K562 (cell line): ENCODE results near the gene FBLN2. TPM values are rescaled to one million over a fixed set of nuclear protein-coding genes. Genes with fewer than 3 reads are reported as not detected.

Experiments used
- ATAC-seq: fragments of 200-7000 bp; cut with Tn5 transposase; 3 replicates; pipeline ENCODE4 v1.9.1; 2020; ENCODE audit warnings: moderate library complexity
- BruUV-seq: library from RNA; stranded (reverse); fragments of 400-500 nt; replicated peaks from 2 replicates; lab custom pipeline; 2021; lab: Mats Ljungman, UMichigan
- CTCF ChIA-PET: fragments of 300-600 bp; formaldehyde crosslinking; extraction: SDS; loops from one replicate; lab custom pipeline; 2021; ENCODE audit warnings: low intra/inter-chr PET ratio; lab: Yijun Ruan, JAX
- POLR2A ChIA-PET: fragments of 300-600, 350-650 bp; sonication (Branson Sonifier 250); formaldehyde crosslinking; extraction: SDS; loops from one replicate; lab custom pipeline; 2021; ENCODE audit warnings: antibody characterized with exemption, inconsistent platforms; lab: Yijun Ruan, JAX
- DNase-seq, 4 experiments: peaks; one replicate each; pipeline versions ENCODE4 v3.0.0 to v3.0.0-alpha.2; 2011 to 2018; ENCODE audit warnings: low spot score in 3 of 4, mixed read lengths in 3 of 4; ENCODE audit errors: extremely low read depth in 1 of 4
- FAIRE-seq: peaks from 2 replicates; lab custom pipeline; 2011; peaks lifted over from hg19 to GRCh38; lab: Jason Lieb, UNC
- H2AFZ ChIP-seq: 2 replicates; pipeline ENCODE4 v1.6.0; 2011; ENCODE audit warnings: low read depth, low read length, control low read depth, inconsistent platforms
- H3K27ac ChIP-seq: fragments of 200-600 bp; 3 replicates; pipeline ENCODE4 v1.8.0; 2011; ENCODE audit warnings: low read depth, mild to moderate bottlenecking, control low read depth, inconsistent platforms, low read length, moderate library complexity, mixed read lengths; ENCODE audit errors: extremely low read depth
- H3K27me3 ChIP-seq, 2 experiments: fragments of 300-600 bp in 1 of 2; 2 replicates in 1 of 2; 3 replicates in 1 of 2; pipeline versions ENCODE4 v1.6.0 to v1.8.0; 2011; ENCODE audit warnings: inconsistent platforms in 2 of 2, low read length in 2 of 2, mild to moderate bottlenecking in 1 of 2, mixed read lengths in 1 of 2, moderate library complexity in 1 of 2; ENCODE audit not compliant: control insufficient read depth in 2 of 2, insufficient read depth in 2 of 2
- H3K36me3 ChIP-seq: fragments of 300-600 bp; 3 replicates; pipeline ENCODE4 v1.8.0; 2011; ENCODE audit warnings: mild to moderate bottlenecking, low read length, inconsistent platforms; ENCODE audit not compliant: control insufficient read depth, insufficient read depth
- H3K4me1 ChIP-seq, 2 experiments: fragments of 200-600 bp in 1 of 2; replicated peaks in 1 of 2; 2 replicates in 1 of 2; 3 replicates in 1 of 2; pipeline versions ENCODE4 v1.5.1 to v1.8.0; 2011; ENCODE audit warnings: inconsistent platforms in 2 of 2, low read length in 2 of 2, mild to moderate bottlenecking in 1 of 2, mixed read lengths in 1 of 2, moderate library complexity in 1 of 2; ENCODE audit not compliant: control insufficient read depth in 2 of 2, insufficient read depth in 2 of 2
- H3K4me2 ChIP-seq: 2 replicates; pipeline ENCODE4 v1.6.1; 2011; ENCODE audit warnings: low read length, control low read depth, inconsistent platforms, mixed read lengths; ENCODE audit not compliant: insufficient read depth
- H3K4me3 ChIP-seq: fragments of 200-600 bp; sonication (generic), shearing (Covaris generic); 2 replicates; pipeline ENCODE4 v1.5.1; 2016; ENCODE audit warnings: control low read depth, inconsistent platforms
- H3K79me2 ChIP-seq: fragments of 200-600 bp; 3 replicates; pipeline ENCODE4 v1.8.0; 2011; ENCODE audit warnings: low read length, inconsistent platforms; ENCODE audit not compliant: control insufficient read depth, insufficient read depth
- H3K9ac ChIP-seq, 2 experiments: 2 replicates each; pipeline versions ENCODE4 v1.6.0 to v1.6.1; 2011; ENCODE audit warnings: low read depth in 2 of 2, low read length in 2 of 2, control low read depth in 1 of 2, inconsistent platforms in 1 of 2, mild to moderate bottlenecking in 1 of 2, mixed read lengths in 1 of 2; ENCODE audit not compliant: insufficient read depth in 1 of 2
- H3K9me1 ChIP-seq: one replicate; pipeline ENCODE4 v1.6.0; 2011; ENCODE audit warnings: inconsistent platforms, mild to moderate bottlenecking, low read length, moderate library complexity; ENCODE audit not compliant: control insufficient read depth, insufficient read depth
- H3K9me3 ChIP-seq: replicated peaks from 2 replicates; pipeline ENCODE4 v1.5.1; 2011; ENCODE audit warnings: low read depth, low read length, inconsistent platforms; ENCODE audit not compliant: control insufficient read depth, insufficient read depth
- H4K20me1 ChIP-seq: replicated peaks from 2 replicates; pipeline ENCODE4 v1.6.1; 2011; ENCODE audit warnings: low read length, inconsistent platforms, mixed read lengths; ENCODE audit not compliant: control insufficient read depth, insufficient read depth
- ARID1B ChIP-seq: fragments of 450-650 bp; IDR thresholded peaks from 2 replicates; pipeline ENCODE4 v1.6.1; 2016; ENCODE audit warnings: antibody characterized with exemption, mild to moderate bottlenecking, inconsistent platforms
- BRD9 ChIP-seq: fragments of 450-650 bp; IDR thresholded peaks from 2 replicates; pipeline ENCODE4 v1.6.1; 2018; ENCODE audit warnings: low read depth; ENCODE audit not compliant: partially characterized antibody
- CEBPG ChIP-seq, 3 experiments: fragments of 200-800 bp in 1 of 3; sonication (Bioruptor generic) in 1 of 3; sonication (generic) in 1 of 3; formaldehyde crosslinking in 1 of 3; IDR thresholded peaks in 2 of 3; conservative IDR thresholded peaks in 1 of 3; 2 replicates each; pipeline versions ENCODE4 v1.6.1 to v1.8.0; 2016 to 2022; ENCODE audit warnings: missing compliant biosample characterization in 2 of 3, missing genetic modification characterization in 2 of 3, mild to moderate bottlenecking in 1 of 3, missing genetic modification reagents in 1 of 3
- DPF2 ChIP-seq: fragments of 450-650 bp; IDR thresholded peaks from 2 replicates; pipeline ENCODE4 v1.6.1; 2016
- ELF2 ChIP-seq: fragments of 250-450 bp; sonication (Bioruptor Pico); IDR thresholded peaks from 2 replicates; pipeline ENCODE4 v1.5.0; 2021; ENCODE audit warnings: mild to moderate bottlenecking
- ESRRA ChIP-seq: fragments of 450-650 bp; IDR thresholded peaks from 2 replicates; pipeline ENCODE4 v1.6.1; 2014; ENCODE audit warnings: low read depth, mild to moderate bottlenecking, moderate library complexity, borderline replicate concordance
- GTF2E2 ChIP-seq: fragments of 200-800 bp; sonication (Bioruptor generic); IDR thresholded peaks from 2 replicates; pipeline ENCODE4 v1.6.1; 2016; ENCODE audit warnings: missing genetic modification characterization, missing compliant biosample characterization
- ID3 ChIP-seq, 2 experiments: fragments of 250-450 bp in 1 of 2; fragments of 450-650 bp in 1 of 2; sonication (Bioruptor Pico) in 1 of 2; IDR thresholded peaks; 2 replicates each; pipeline versions ENCODE4 v1.6.1 to v1.8.0; 2016 to 2021; ENCODE audit warnings: mild to moderate bottlenecking in 2 of 2, moderate library complexity in 2 of 2, missing compliant biosample characterization in 1 of 2, missing genetic modification characterization in 1 of 2
- MCM5 ChIP-seq: fragments of 450-650 bp; IDR thresholded peaks from 2 replicates; pipeline ENCODE4 v1.6.1; 2016; ENCODE audit warnings: low read depth
- MED1 ChIP-seq: sonication (generic); formaldehyde crosslinking; IDR thresholded peaks from 2 replicates; pipeline ENCODE4 v1.8.1; 2023; ENCODE audit warnings: missing genetic modification reagents, borderline replicate concordance
- MEIS2 ChIP-seq: fragments of 450-650 bp; IDR thresholded peaks from 2 replicates; pipeline ENCODE4 v1.6.1; 2014; ENCODE audit warnings: mild to moderate bottlenecking; ENCODE audit not compliant: partially characterized antibody
- NCOA1 ChIP-seq: fragments of 450-650 bp; IDR thresholded peaks from 2 replicates; pipeline ENCODE4 v1.6.1; 2016; ENCODE audit warnings: low read depth
- NFE2 ChIP-seq: IDR thresholded peaks from 2 replicates; pipeline ENCODE4 v1.6.1; 2014; ENCODE audit warnings: antibody characterized with exemption, low read depth
- NUFIP1 ChIP-seq: fragments of 450-650 bp; IDR thresholded peaks from 2 replicates; pipeline ENCODE4 v1.6.1; 2018; ENCODE audit not compliant: partially characterized antibody
- ZNF140 ChIP-seq: fragments of 250-450 bp; sonication (Bioruptor Pico); IDR thresholded peaks from 2 replicates; pipeline ENCODE4 v1.8.0; 2021; ENCODE audit warnings: moderate library complexity, mild to moderate bottlenecking, inconsistent platforms
- ZNF3 ChIP-seq: fragments of 250-450 bp; sonication (Bioruptor Pico); IDR thresholded peaks from 2 replicates; pipeline ENCODE4 v1.5.0; 2021; ENCODE audit warnings: mild to moderate bottlenecking, moderate library complexity
- WGBS: fragments of 100-300 bp; shearing (Covaris generic); methylation state at CpG from one replicate; pipeline ENCODE4 v1.1.6; 2016; ENCODE audit warnings: low coverage, mixed read lengths; ENCODE audit not compliant: insufficient coverage; ENCODE audit errors: missing lambda C conversion rate; 5-methylcytosine and 5-hydroxymethylcytosine counted together
- in situ Hi-C: fragments of 300-500 bp; cut with MboI; formaldehyde crosslinking; loops from 4 replicates; pipeline ENCODE4 v1.15.0; 2018; ENCODE audit warnings: inconsistent platforms, mixed read lengths
- intact Hi-C: fragments of 100-400 bp; cut with micrococcal nuclease; formaldehyde crosslinking; loops from 2 replicates; pipeline ENCODE4 v1.14.2; 2022
- polyA plus RNA-seq, 8 experiments: library from polyadenylated mRNA; depleted of rRNA in 4 of 8; stranded (reverse) in 5 of 8; unstranded in 3 of 8; fragments of >200 nt; fragmentation: Nextera tagmentation in 2 of 8; fragmentation: Illumina TruSeq in 1 of 8; extraction: Ambion mirVana in 2 of 8; extraction: Trizol in 1 of 8; gene quantifications; 2 replicates each; pipeline versions ENCODE4 v1.2.1 to v1.2.3, GENCODE V29; 2011 to 2014; ENCODE audit warnings: inconsistent platforms in 1 of 8, missing spikeins in 1 of 8
- total RNA-seq, 7 experiments: library from RNA; depleted of rRNA in 6 of 7; stranded (reverse); fragments of >200 nt in 6 of 7; fragmentation: Illumina TruSeq in 2 of 7; extraction: Trizol in 2 of 7; gene quantifications; 2 replicates each; pipeline versions ENCODE4 v1.2.1 to v1.2.3, GENCODE V29; 2011 to 2021; ENCODE audit warnings: low replicate concordance in 1 of 7
- TF ChIP-seq, protein P1 (sequence below), 3 experiments: fragments of 200-800 bp in 1 of 3; sonication (Bioruptor generic) in 1 of 3; sonication (generic) in 1 of 3; formaldehyde crosslinking in 1 of 3; IDR thresholded peaks; 2 replicates each; pipeline versions ENCODE4 v1.6.1 to v1.8.0; 2016 to 2022; ENCODE audit warnings: mild to moderate bottlenecking in 2 of 3, missing compliant biosample characterization in 2 of 3, missing genetic modification characterization in 2 of 3, missing genetic modification reagents in 1 of 3
- TF ChIP-seq, protein P2 (sequence below): sonication (generic); formaldehyde crosslinking; IDR thresholded peaks from 2 replicates; pipeline ENCODE4 v1.8.1; 2023; ENCODE audit warnings: mild to moderate bottlenecking, missing genetic modification reagents, moderate library complexity

The FBLN2 gene
- total and polyA plus RNA-seq, 9 of the 15 experiments (the other 6 are each of a cell fraction or from before 2014, with no cell fraction given) = 0.03 to 0.10 (median 0.04) TPM; not detected in 6

GRCh38 chr3:13526626-13526949 is 22.3 kb upstream of the FBLN2 start:
- in situ Hi-C loops (no loop called here), intact Hi-C loops (no loop called here)
- WGBS = 6% methylated on average over 5 of the region's 5 CpGs
- no peaks in the 10 kb centered on the region for H3K79me2 ChIP-seq
- no peak overlapping the region for H3K4me3 ChIP-seq
- H2AFZ ChIP-seq = no peak overlapping the region
- peaks cover 5% of the 10 kb centered on the region; the same call in 1 of the 2 replicates for H4K20me1 ChIP-seq
- no TSS peak for BruUV-seq
- CTCF ChIA-PET = no interaction called here
- H3K4me1 ChIP-seq = 0 out of 5 replicates have a peak, but pooled peaks cover 0 to 3% of the 10 kb centered on the region in 2 experiments
- no peaks in the 10 kb centered on the region for H3K9me3 ChIP-seq
- H3K36me3 ChIP-seq = no peaks in the 10 kb centered on the region
- POLR2A ChIA-PET = interaction anchor here (0.7 kb wide), 1 partner anchor 13 kb away, joined by 3 read pairs; no protein-coding TSS in a partner anchor
- ATAC-seq (no peak), DNase-seq (no peak), FAIRE-seq (no peak)
- H3K9me1 ChIP-seq = no peaks in the 10 kb centered on the region
- no peak overlapping the region; a peak in 1 of 4 replicates for H3K9ac ChIP-seq
- peaks cover 49 to 69% of the 10 kb centered on the region in 2 experiments for H3K27me3 ChIP-seq
- no peak overlapping the region for H3K4me2 ChIP-seq
- no peak overlapping the region for H3K27ac ChIP-seq
- TF ChIP-seq ELF2 (CRISPR knock-in tag) (no peak), GTF2E2 (tag) (no peak), ARID1B (no peak), MED1 (CRISPR knock-in tag) (no peak), NCOA1 (no peak), CEBPG (CRISPR knock-in tag; IDR thresholded peaks at IDR 0.05) (no peak), CEBPG (tag; conservative IDR thresholded peaks at IDR 0.05 in 1 of 2, IDR thresholded peaks at IDR 0.05 in 1 of 2) (no peak), ESRRA (no peak), ZNF3 (CRISPR knock-in tag) (no peak), NUFIP1 (no peak), ID3 (CRISPR knock-in tag; IDR thresholded peaks at IDR 0.05) (no peak), ID3 (tag; IDR thresholded peaks at IDR 0.05) (no peak), BRD9 (no peak), NFE2 (no peak), MEIS2 (no peak), MCM5 (no peak), ZNF140 (CRISPR knock-in tag) (no peak), DPF2 (no peak)
- TF ChIP-seq, protein P1, sequence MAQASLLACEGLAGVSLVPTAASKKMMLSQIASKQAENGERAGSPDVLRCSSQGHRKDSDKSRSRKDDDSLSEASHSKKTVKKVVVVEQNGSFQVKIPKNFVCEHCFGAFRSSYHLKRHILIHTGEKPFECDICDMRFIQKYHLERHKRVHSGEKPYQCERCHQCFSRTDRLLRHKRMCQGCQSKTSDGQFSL (CRISPR knock-in tag; IDR thresholded peaks at IDR 0.05) = no peak
- TF ChIP-seq, protein P1 (tag; IDR thresholded peaks at IDR 0.05) = no peak
- TF ChIP-seq, protein P2, sequence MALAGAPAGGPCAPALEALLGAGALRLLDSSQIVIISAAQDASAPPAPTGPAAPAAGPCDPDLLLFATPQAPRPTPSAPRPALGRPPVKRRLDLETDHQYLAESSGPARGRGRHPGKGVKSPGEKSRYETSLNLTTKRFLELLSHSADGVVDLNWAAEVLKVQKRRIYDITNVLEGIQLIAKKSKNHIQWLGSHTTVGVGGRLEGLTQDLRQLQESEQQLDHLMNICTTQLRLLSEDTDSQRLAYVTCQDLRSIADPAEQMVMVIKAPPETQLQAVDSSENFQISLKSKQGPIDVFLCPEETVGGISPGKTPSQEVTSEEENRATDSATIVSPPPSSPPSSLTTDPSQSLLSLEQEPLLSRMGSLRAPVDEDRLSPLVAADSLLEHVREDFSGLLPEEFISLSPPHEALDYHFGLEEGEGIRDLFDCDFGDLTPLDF = no peak
